GM15510 (cell line): Measurements from ENCODE around the gene DNAAF5.

Experiments
- POLR2A ChIP-seq: IDR thresholded peaks from 3 replicates; pipeline ENCODE4 v1.6.1; 2011; ENCODE audit warnings: borderline replicate concordance; ENCODE audit not compliant: insufficient read length; ENCODE audit errors: extremely low read depth

The DNAAF5 gene

DNA sequence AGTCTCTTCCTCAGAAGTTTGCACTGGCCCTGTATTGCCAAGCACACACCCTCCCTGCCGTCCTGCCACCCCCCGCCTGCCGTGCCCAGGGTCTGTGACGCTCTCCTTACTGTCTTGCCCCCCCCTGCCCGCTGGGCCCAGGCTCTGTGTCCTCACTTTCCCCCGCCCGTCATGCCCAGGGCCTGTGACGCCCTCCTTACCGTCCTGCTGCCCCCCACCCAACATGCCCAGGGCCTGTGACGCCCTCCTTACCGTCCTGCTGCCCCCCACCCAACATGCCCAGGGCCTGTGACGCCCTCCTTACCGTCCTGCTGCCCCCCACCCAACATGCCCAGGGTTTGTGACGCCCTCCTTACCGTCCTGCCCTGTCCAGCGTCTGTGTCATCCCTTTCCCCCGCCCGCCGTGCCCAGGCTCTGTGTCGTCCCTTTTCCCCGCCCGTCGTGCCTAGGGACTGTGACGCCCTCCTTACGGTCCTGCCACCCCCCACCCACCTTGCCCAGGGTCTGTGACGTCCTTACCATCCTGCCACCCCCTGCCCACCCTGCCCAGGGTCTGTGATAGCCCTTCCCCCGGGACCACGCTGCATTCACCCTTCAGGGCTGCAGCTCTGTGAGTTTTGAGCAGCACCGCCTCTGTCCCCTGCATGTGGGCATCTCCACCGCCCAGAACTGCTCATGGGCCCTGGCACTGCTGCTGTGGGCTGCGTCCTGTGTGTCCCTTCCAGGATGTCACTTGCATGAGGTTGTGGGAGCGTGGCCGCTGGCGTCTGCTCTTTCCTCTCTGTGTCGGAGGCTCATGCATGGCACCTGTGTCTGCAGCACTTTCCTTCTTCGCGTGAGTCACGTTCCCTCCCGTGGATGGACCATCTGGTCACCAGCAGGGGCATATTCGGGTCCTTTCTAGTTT is 19.9 kb downstream of the DNAAF5 start:
- no peak for TF ChIP-seq POLR2A

- no peak for TF ChIP-seq POLR2A
Observed at GRCh38 chr7:747186-747585, 20.7 kb downstream of the DNAAF5 start.

- no peak for TF ChIP-seq POLR2A
Observed at GRCh38 chr7:748446-748845, 21.9 kb downstream of the DNAAF5 start.

GRCh38 chr7:749140-749551 is 22.6 kb downstream of the DNAAF5 start:
- no peak for TF ChIP-seq POLR2A

GRCh38 chr7:750111-750905 is 23.8 kb downstream of the DNAAF5 start:
- no peak for TF ChIP-seq POLR2A

- TF ChIP-seq POLR2A, result no peak
Observed at GRCh38 chr7:751826-752225, 25.3 kb downstream of the DNAAF5 start.

- TF ChIP-seq POLR2A, result no peak
Observed at GRCh38 chr7:753190-753589, 26.7 kb downstream of the DNAAF5 start.

GRCh38 chr7:754531-755412 is 28.3 kb downstream of the DNAAF5 start:
- TF ChIP-seq POLR2A, result no peak

- TF ChIP-seq POLR2A, result no peak
Observed at GRCh38 chr7:755413-755805, 28.9 kb downstream of the DNAAF5 start.

DNA sequence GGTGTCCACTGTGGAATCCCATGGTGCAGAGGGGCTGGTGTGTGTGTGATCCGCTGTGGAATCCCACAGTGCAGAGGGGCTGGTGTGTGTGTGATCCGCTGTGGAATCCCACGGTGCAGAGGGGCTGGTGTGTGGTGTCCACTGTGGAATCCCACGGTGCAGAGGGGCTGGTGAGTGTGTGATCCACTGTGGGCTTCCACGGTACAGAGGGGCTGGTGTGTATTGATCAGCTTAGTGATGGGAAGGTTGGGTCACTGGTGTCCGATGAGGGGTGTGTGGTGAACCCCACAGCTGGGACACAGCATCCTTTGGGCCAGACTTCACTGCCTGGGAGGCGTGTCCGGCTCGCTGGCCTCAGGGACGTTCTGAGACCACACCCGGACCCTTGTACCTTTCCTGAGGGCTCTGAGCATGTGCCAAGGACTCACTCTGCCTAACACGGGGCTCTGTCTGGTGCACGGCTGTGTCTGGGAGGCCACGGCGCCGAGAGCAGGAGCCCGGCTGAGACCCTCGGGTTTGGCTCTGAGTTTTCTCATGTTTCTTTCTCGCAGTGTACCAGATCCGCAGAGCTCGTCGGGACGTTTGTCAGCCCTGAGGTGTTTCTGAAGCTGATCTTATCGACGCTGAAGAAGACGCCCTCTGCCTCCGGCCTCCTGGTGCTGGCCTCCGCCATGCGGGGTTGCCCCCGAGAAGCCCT is 29.9 kb downstream of the DNAAF5 start:
- TF ChIP-seq POLR2A, result no peak

DNA sequence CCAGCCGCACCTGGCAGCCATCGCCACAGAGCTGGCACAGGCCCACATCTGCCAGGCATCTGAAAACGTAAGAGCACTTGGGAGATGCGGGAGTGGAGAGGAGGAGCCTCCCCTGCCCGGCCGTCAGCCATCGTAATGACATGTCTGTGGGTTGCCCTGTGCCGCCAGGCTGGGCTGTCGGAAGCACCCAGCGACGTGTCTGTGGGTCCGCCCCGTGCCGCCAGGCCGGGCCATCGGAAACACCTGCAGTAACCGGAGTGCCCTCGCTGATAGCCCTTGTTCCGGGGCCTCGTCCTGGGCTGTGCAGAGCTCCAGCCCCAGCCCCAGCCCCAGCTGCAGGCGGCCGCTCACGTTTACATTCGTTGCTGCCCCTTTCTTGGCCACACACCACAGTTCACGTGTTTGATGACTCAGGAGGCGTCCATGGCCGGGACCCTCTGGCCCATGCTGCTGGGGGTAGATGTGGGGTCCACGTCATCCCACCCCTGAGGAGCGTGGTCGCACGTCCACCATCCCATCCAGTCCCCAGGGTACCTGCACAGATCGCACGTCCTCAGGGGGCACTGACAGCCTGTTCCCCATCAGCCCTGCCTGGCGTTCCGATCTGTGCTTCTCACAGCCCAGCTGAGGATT is 30.5 kb downstream of the DNAAF5 start:
- TF ChIP-seq POLR2A, result no peak

- TF ChIP-seq POLR2A, result no peak
Observed at GRCh38 chr7:757741-758163, 31.3 kb downstream of the DNAAF5 start.

GRCh38 chr7:759569-759968 is 33.1 kb downstream of the DNAAF5 start:
- TF ChIP-seq POLR2A, result no peak

DNA sequence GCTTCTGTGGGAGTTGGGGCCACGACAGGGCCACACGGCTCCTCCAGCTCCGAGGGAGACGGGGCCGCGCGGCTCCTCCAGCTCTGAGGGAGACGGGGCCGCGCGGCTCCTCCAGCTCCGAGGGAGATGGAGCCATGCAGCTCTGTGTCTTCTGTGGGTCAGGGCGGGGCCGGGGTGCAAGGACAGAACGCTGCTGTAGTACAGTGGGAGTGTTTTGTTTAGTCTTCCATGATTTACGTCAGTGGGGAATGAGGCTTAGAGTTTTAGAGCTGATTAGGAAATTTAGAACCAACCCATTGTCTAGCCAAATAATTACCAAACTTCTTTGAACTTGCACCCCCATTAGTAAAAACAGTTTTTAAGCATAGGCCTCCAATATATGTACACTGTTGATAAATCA is 33.5 kb downstream of the DNAAF5 start:
- TF ChIP-seq POLR2A, result no peak
